ENCODE measurements around the gene ZNF709.
"Not testable (repeated sequence)": the region's sequence is repeated elsewhere in the genome, so short reads cannot be mapped to it uniquely, and the experiment has no call there.

DNA sequence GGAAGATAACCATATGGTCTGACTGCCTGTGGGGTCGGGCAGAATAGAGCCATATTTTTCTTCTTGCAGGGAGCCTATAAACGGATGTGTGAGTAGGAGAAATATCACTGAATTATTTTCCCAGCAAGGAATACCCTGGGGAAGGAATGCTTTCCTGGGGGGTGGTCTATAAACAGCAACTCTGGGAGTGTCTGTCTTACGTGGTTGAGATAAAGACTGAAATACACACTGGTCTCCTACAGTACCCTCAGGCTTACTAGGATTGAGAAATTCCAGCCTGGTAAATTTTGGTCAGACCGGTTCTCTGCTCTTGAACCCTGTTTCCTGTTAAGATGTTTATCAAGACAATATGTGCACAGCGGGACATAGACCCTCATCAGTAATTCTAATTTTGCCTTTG is 67.3 kb downstream of the ZNF709 start:
- not testable (repeated sequence) for TF ChIP-seq CTCF (IDR thresholded peaks at IDR 0.05; ENCODE audit: low read depth, low read length); EZH2phosphoT487 (IDR thresholded peaks at IDR 0.05; ENCODE audit: low read depth)
